Activated CD8-positive, alpha-beta memory T cell treated with anti-CD3 and anti-CD28 coated beads, Interleukin-2, amount 10 ng/mL, durations not matched to agents 7 days and 5 days (primary cell): Measurements from ENCODE around the gene DSTYK. TPM values are rescaled to one million over a fixed set of nuclear protein-coding genes. Genes with fewer than 3 reads are reported as not detected.

ENCODE experiments used
- ATAC-seq: fragments of 150-1000 bp; cut with Tn5 transposase; one replicate; pipeline ENCODE4 v1.10.0; 2021; ENCODE audit warnings: moderate library complexity
- CTCF ChIA-PET: fragments of 350-600 bp; sonication (Branson Sonifier 250); formaldehyde crosslinking; loops from one replicate; lab custom pipeline; 2021; ENCODE audit warnings: antibody characterized with exemption; lab: Charles Lee
- DNase-seq: peaks from one replicate; pipeline ENCODE4 v3.0.0-alpha.2; 2020
- H3K27ac Mint-ChIP-seq: one replicate; pipeline ENCODE4 v1.8.0; 2021; ENCODE audit warnings: mild to moderate bottlenecking, mixed read lengths
- H3K27me3 Mint-ChIP-seq: one replicate; pipeline ENCODE4 v1.8.0; 2021; ENCODE audit warnings: mixed read lengths
- H3K36me3 Mint-ChIP-seq: one replicate; pipeline ENCODE4 v1.8.0; 2021; ENCODE audit warnings: mild to moderate bottlenecking, mixed read lengths
- H3K4me1 Mint-ChIP-seq: one replicate; pipeline ENCODE4 v1.8.0; 2021; ENCODE audit warnings: mixed read lengths
- H3K4me3 Mint-ChIP-seq: one replicate; pipeline ENCODE4 v1.8.0; 2021; ENCODE audit warnings: mild to moderate bottlenecking, moderate library complexity, mixed read lengths
- H3K9me3 Mint-ChIP-seq: one replicate; pipeline ENCODE4 v1.8.0; 2022; ENCODE audit warnings: low read depth, mixed read lengths
- total RNA-seq, 2 experiments: library from RNA; stranded (reverse); gene quantifications; one replicate each; pipeline ENCODE4 v1.2.3, GENCODE V29; 2021

Gene DSTYK
- total RNA-seq, 2 experiments from 2014 or later: 8.7 to 11.6 TPM

GRCh38 chr1:205204552-205204951, 7.0 kb downstream of the DSTYK start:
- no peak overlapping the region for H3K4me3 Mint-ChIP-seq
- no peak for ATAC-seq
- no peak for DNase-seq
- CTCF ChIA-PET: interaction anchor here (1.0 to 1.3 kb wide), 3 partner anchors 24 to 143 kb away, joined by 3 to 5 read pairs (median 3); partner anchors contain the start of gene TMCC2
- no peaks in the 10 kb centered on the region for H3K27me3 Mint-ChIP-seq
- no peak overlapping the region for H3K27ac Mint-ChIP-seq
- H3K9me3 Mint-ChIP-seq: no peaks in the 10 kb centered on the region
- H3K36me3 Mint-ChIP-seq: no peaks in the 10 kb centered on the region
- H3K4me1 Mint-ChIP-seq: peaks cover 46% of the 10 kb centered on the region

- H3K27me3 Mint-ChIP-seq: no peaks in the 10 kb centered on the region
- no peaks in the 10 kb centered on the region for H3K9me3 Mint-ChIP-seq
- H3K36me3 Mint-ChIP-seq: peaks cover 15% of the 10 kb centered on the region
- H3K4me3 Mint-ChIP-seq: peak overlapping the region; percentile 57
- H3K4me1 Mint-ChIP-seq: peaks cover 45% of the 10 kb centered on the region
- no peak for DNase-seq
- no peak for ATAC-seq
- H3K27ac Mint-ChIP-seq: peak overlapping the region; percentile 59
- CTCF ChIA-PET: interaction anchor here (0.8 to 3.2 kb wide), 16 partner anchors 11 to 393 kb away, joined by 3 to 20 read pairs (median 5); partner anchors contain the start of genes DSTYK, RBBP5 and TMCC2
These were observed 11.6 kb downstream of the DSTYK start for GRCh38 chr1:205199931-205200299.

- CTCF ChIA-PET: interaction anchor here (0.8 to 3.2 kb wide), 18 partner anchors 9 to 392 kb away, joined by 3 to 20 read pairs (median 4); partner anchors contain the start of genes DSTYK, RBBP5 and TMCC2
- ATAC-seq: peak; percentile 82
- DNase-seq: peak; percentile 65
- peak overlapping the region; percentile 59 for H3K27ac Mint-ChIP-seq
- peaks cover 41% of the 10 kb centered on the region for H3K4me1 Mint-ChIP-seq
- H3K27me3 Mint-ChIP-seq: no peaks in the 10 kb centered on the region
- peaks cover 15% of the 10 kb centered on the region for H3K36me3 Mint-ChIP-seq
- H3K9me3 Mint-ChIP-seq: peaks cover under 1% of the 10 kb centered on the region
- H3K4me3 Mint-ChIP-seq: peak overlapping the region; percentile 57
These were observed 12.2 kb downstream of the DSTYK start for GRCh38 chr1:205199090-205199930.

GRCh38 chr1:205192287-205192686, 19.2 kb downstream of the DSTYK start:
- Mint-ChIP-seq H3K4me3 (no peak overlapping the region), H3K27me3 (no peaks in the 10 kb centered on the region), H3K36me3 (peaks cover 23% of the 10 kb centered on the region), H3K4me1 (peaks cover 44% of the 10 kb centered on the region), H3K27ac (no peak overlapping the region), H3K9me3 (peaks cover 4% of the 10 kb centered on the region)
- CTCF ChIA-PET: interaction anchor here (0.6 to 1.5 kb wide), 2 partner anchors 12 to 17 kb away, joined by 3 to 5 read pairs; no protein-coding TSS in a partner anchor
- ATAC-seq: no peak
- DNase-seq: no peak

GRCh38 chr1:205191622-205192021, 19.9 kb downstream of the DSTYK start:
- peaks cover 48% of the 10 kb centered on the region for H3K4me1 Mint-ChIP-seq
- H3K36me3 Mint-ChIP-seq: peaks cover 26% of the 10 kb centered on the region
- ATAC-seq: no peak
- H3K27me3 Mint-ChIP-seq: no peaks in the 10 kb centered on the region
- no peak for DNase-seq
- peaks cover 4% of the 10 kb centered on the region for H3K9me3 Mint-ChIP-seq
- no peak overlapping the region for H3K4me3 Mint-ChIP-seq
- no peak overlapping the region for H3K27ac Mint-ChIP-seq
- CTCF ChIA-PET: interaction anchor here (0.6 to 1.5 kb wide), 3 partner anchors 11 to 17 kb away, joined by 3 to 5 read pairs (median 4); no protein-coding TSS in a partner anchor

GRCh38 chr1:205190845-205191577, 20.5 kb downstream of the DSTYK start:
- H3K9me3 Mint-ChIP-seq: peaks cover 4% of the 10 kb centered on the region
- DNase-seq (no peak), ATAC-seq (no peak)
- H3K4me3 Mint-ChIP-seq: no peak overlapping the region
- peaks cover 22% of the 10 kb centered on the region for H3K36me3 Mint-ChIP-seq
- H3K27me3 Mint-ChIP-seq: no peaks in the 10 kb centered on the region
- CTCF ChIA-PET: interaction anchor here (0.8 to 1.5 kb wide), 2 partner anchors 11 to 12 kb away, joined by 4 to 5 read pairs; no protein-coding TSS in a partner anchor
- H3K4me1 Mint-ChIP-seq: peaks cover 55% of the 10 kb centered on the region
- no peak overlapping the region for H3K27ac Mint-ChIP-seq

GRCh38 chr1:205189131-205189530, 22.4 kb downstream of the DSTYK start:
- CTCF ChIA-PET: interaction anchor here (1.1 kb wide), 1 partner anchor 39 kb away, joined by 3 read pairs; the partner anchor contains the start of gene TMCC2
- no peak for ATAC-seq
- peaks cover 19% of the 10 kb centered on the region for H3K36me3 Mint-ChIP-seq
- H3K9me3 Mint-ChIP-seq: peaks cover 3% of the 10 kb centered on the region
- no peak for DNase-seq
- H3K27me3 Mint-ChIP-seq: no peaks in the 10 kb centered on the region
- H3K4me1 Mint-ChIP-seq: peaks cover 67% of the 10 kb centered on the region
- no peak overlapping the region for H3K27ac Mint-ChIP-seq
- H3K4me3 Mint-ChIP-seq: no peak overlapping the region

GRCh38 chr1:205188596-205188995, 22.9 kb downstream of the DSTYK start:
- Mint-ChIP-seq H3K4me3 (no peak overlapping the region), H3K36me3 (peaks cover 18% of the 10 kb centered on the region), H3K27ac (no peak overlapping the region), H3K9me3 (no peaks in the 10 kb centered on the region), H3K4me1 (peaks cover 69% of the 10 kb centered on the region), H3K27me3 (no peaks in the 10 kb centered on the region)
- CTCF ChIA-PET: interaction anchor here (1.1 kb wide), 1 partner anchor 40 kb away, joined by 3 read pairs; the partner anchor contains the start of gene TMCC2
- DNase-seq (no peak), ATAC-seq (no peak)

- Mint-ChIP-seq H3K27me3 (no peaks in the 10 kb centered on the region), H3K36me3 (peaks cover 20% of the 10 kb centered on the region), H3K9me3 (no peaks in the 10 kb centered on the region), H3K4me1 (peaks cover 71% of the 10 kb centered on the region), H3K4me3 (no peak overlapping the region), H3K27ac (no peak overlapping the region)
- ATAC-seq (no peak), DNase-seq (no peak)
- CTCF ChIA-PET: interaction anchor here (1.2 kb wide), 1 partner anchor 10 kb away, joined by 3 read pairs; no protein-coding TSS in a partner anchor
These were observed 23.4 kb downstream of the DSTYK start for GRCh38 chr1:205188098-205188497.

GRCh38 chr1:205187420-205187819, 24.1 kb downstream of the DSTYK start:
- no peak overlapping the region for H3K27ac Mint-ChIP-seq
- H3K9me3 Mint-ChIP-seq: no peaks in the 10 kb centered on the region
- H3K27me3 Mint-ChIP-seq: no peaks in the 10 kb centered on the region
- peaks cover 25% of the 10 kb centered on the region for H3K36me3 Mint-ChIP-seq
- CTCF ChIA-PET: interaction anchor here (1.2 kb wide), 1 partner anchor 11 kb away, joined by 3 read pairs; no protein-coding TSS in a partner anchor
- DNase-seq (no peak), ATAC-seq (no peak)
- no peak overlapping the region for H3K4me3 Mint-ChIP-seq
- peaks cover 75% of the 10 kb centered on the region for H3K4me1 Mint-ChIP-seq

- Mint-ChIP-seq H3K27ac (peak overlapping the region; percentile 69), H3K9me3 (no peaks in the 10 kb centered on the region), H3K4me1 (peaks cover 67% of the 10 kb centered on the region), H3K36me3 (peaks cover 25% of the 10 kb centered on the region), H3K4me3 (peak overlapping the region; percentile 2), H3K27me3 (no peaks in the 10 kb centered on the region)
- peak; percentile 57 for DNase-seq
- CTCF ChIA-PET: interaction anchor here (0.8 to 3.2 kb wide), 6 partner anchors 13 to 70 kb away, joined by 3 to 20 read pairs (median 4); no protein-coding TSS in a partner anchor
- peak; percentile 82 for ATAC-seq
These were observed 25.3 kb downstream of the DSTYK start for GRCh38 chr1:205186191-205186590.

- H3K9me3 Mint-ChIP-seq: no peaks in the 10 kb centered on the region
- no peaks in the 10 kb centered on the region for H3K27me3 Mint-ChIP-seq
- H3K4me1 Mint-ChIP-seq: peaks cover 64% of the 10 kb centered on the region
- peak overlapping the region; percentile 74 for H3K27ac Mint-ChIP-seq
- peak overlapping the region; percentile 25 for H3K4me3 Mint-ChIP-seq
- ATAC-seq (no peak), DNase-seq (no peak)
- peaks cover 28% of the 10 kb centered on the region for H3K36me3 Mint-ChIP-seq
- CTCF ChIA-PET: interaction anchor here (1.3 to 3.2 kb wide), 2 partner anchors 15 to 72 kb away, joined by 4 to 20 read pairs; no protein-coding TSS in a partner anchor
These were observed 27.7 kb downstream of the DSTYK start for GRCh38 chr1:205183676-205184335.
